Upper lobe of right lung (tissue), 1 donor: Measurements from ENCODE around the gene IFT172. TPM values are rescaled to one million over a fixed set of nuclear protein-coding genes. Genes with fewer than 3 reads are reported as not detected.

Experiments used
- ATAC-seq: fragments of 200-7000 bp; cut with Tn5 transposase; one replicate; pipeline ENCODE4 v1.9.1; 2020; ENCODE audit warnings: mild to moderate bottlenecking, moderate library complexity
- DNase-seq: peaks from one replicate; pipeline ENCODE4 v3.0.0-alpha.2; 2020
- H3K27ac ChIP-seq: fragments of 200-600 bp; one replicate; pipeline ENCODE4 v1.8.0; 2022
- H3K27me3 ChIP-seq: fragments of 200-600 bp; one replicate; pipeline ENCODE4 v1.8.0; 2022; ENCODE audit warnings: mild to moderate bottlenecking
- H3K36me3 ChIP-seq: fragments of 200-600 bp; one replicate; pipeline ENCODE4 v1.8.0; 2022
- H3K4me1 ChIP-seq: fragments of 200-600 bp; one replicate; pipeline ENCODE4 v1.8.0; 2022
- H3K4me3 ChIP-seq: fragments of 200-600 bp; one replicate; pipeline ENCODE4 v1.8.0; 2022; ENCODE audit warnings: mild to moderate bottlenecking
- H3K9me3 ChIP-seq: fragments of 200-600 bp; one replicate; pipeline ENCODE4 v1.8.0; 2022
- CTCF ChIP-seq: fragments of 200-600 bp; IDR thresholded peaks from one replicate; pipeline ENCODE4 v1.8.0; 2022; ENCODE audit warnings: antibody characterized with exemption
- intact Hi-C: fragments of 100-400 bp; cut with DNase I; formaldehyde crosslinking; loops from one replicate; pipeline ENCODE4 v1.11.0; 2022
- total RNA-seq: library from RNA; stranded (reverse); fragmentation: NEBNext Ultra II Directional; extraction: Animal tissue kit (Norgen Biotek cat#: 25700); gene quantifications from one replicate; pipeline ENCODE4 v1.2.1, GENCODE V29; 2021
- donor health status: DM: no; HTN: yes; CAD: no; lungs with severe emphysema.

The IFT172 gene
- total RNA-seq, 1 donor from 2014 or later: 19.2 TPM

GRCh38 chr2:27421660-27422250, 67.8 kb downstream of the IFT172 start:
- no peak for ATAC-seq
- no peak for DNase-seq
- H3K4me1 ChIP-seq: no peaks in the 10 kb centered on the region
- intact Hi-C loops: no loop called here
- H3K27me3 ChIP-seq: no peaks in the 10 kb centered on the region
- H3K27ac ChIP-seq: no peak overlapping the region
- no peaks in the 10 kb centered on the region for H3K36me3 ChIP-seq
- H3K4me3 ChIP-seq: no peak overlapping the region
- TF ChIP-seq CTCF: no peak
- H3K9me3 ChIP-seq: no peaks in the 10 kb centered on the region

DNA sequence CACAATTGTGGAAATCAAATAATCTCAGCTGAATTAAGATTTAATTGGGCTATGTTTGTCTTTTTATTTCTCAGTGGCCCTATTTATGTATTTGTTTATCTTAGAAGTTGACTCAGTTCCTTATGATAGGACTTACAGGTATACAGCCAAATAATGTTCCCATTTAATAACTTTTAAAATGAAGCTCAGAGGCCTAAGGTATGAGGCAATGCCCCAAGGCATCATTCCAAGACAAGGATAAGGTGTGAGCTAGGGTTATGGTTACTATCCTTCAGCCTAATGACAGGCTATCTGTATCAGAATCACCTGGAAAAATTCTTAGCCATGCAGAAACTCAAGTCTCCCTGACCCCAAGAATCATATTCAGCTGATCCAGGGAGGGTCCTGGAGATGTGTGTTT, 68.5 kb downstream of the IFT172 start:
- Histone ChIP-seq H3K27me3 (no peaks in the 10 kb centered on the region), H3K4me3 (no peak overlapping the region), H3K36me3 (no peaks in the 10 kb centered on the region), H3K27ac (no peak overlapping the region), H3K9me3 (no peaks in the 10 kb centered on the region), H3K4me1 (no peaks in the 10 kb centered on the region)
- DNase-seq (no peak), ATAC-seq (no peak)
- intact Hi-C loops: no loop called here
- TF ChIP-seq CTCF: no peak

DNA sequence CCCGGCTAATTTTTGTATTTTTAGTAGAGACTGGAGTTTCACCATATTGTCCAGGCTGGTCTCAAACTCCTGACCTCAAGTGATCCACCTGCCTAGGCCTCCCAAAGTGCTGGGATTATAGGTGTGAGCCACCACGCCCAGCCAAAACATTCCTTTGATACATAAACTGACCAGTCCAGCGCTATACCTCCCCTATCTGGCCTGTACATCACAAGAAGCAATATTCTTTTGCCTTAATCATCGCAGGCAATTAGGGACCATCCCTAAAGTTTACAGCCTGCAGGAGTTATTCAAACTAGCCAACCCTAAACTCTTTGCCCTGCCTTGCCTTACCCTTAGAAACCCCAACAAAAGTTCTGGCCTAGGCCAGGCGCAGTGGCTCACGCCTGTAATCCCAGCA, 73.4 kb downstream of the IFT172 start:
- Histone ChIP-seq H3K36me3 (no peaks in the 10 kb centered on the region), H3K4me1 (no peaks in the 10 kb centered on the region), H3K27me3 (no peaks in the 10 kb centered on the region), H3K4me3 (no peak overlapping the region), H3K9me3 (no peaks in the 10 kb centered on the region), H3K27ac (no peak overlapping the region)
- intact Hi-C loops: no loop called here
- no peak for TF ChIP-seq CTCF
- no peak for DNase-seq
- no peak for ATAC-seq

- H3K27ac ChIP-seq: no peak overlapping the region
- ATAC-seq: no peak
Measured at GRCh38 chr2:27412419-27413152, 77.0 kb downstream of the IFT172 start.

DNA sequence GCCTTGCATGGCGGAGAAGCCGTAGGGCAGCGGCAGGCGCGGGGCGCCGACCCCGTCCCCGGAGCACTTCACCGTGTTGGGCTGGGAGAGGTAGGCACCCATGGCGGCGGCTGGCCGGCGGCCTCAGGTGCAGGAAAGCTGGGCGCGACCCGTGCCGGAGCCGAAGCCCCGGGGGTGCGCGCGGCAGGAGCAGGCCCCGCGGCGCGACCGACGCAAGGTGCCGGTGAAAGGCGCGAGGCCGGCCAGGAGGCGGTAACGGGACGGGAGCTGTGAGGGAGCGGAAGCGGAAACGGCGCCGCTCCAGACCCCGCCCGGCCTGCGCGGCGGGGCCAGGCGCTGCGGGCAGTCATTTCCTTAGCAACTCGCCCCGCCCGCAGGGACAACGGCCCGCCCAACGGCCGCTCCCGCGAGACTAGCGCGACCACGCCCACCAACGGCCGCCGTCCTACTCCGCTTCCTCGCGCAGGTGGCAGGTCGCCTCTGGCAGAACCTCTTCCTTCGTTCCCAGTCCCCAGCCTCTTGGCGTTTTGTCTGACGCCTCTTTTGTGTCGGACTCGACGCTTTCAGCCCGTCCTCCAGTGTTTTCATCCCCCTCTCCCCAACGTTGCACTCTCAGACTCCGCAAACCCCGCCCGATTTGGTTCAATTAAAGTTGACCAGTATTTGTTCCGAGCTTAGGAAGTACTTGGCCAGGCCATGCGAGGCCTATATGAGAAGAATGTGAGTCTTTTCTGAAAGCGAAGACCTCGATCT, 80.0 kb downstream of the IFT172 start, which contains the start of gene PPM1G:
TSS of gene PPM1G (minus strand) at position 271 of the 753 bp plus-strand sequence. CDS start at position 102, 169 bp downstream.
- Histone ChIP-seq H3K27ac (peak within 1 kb of the TSS; percentile 90), H3K4me1 (peaks cover 20% of the 10 kb centered on the region), H3K4me3 (peak within 1 kb of the TSS; percentile 100), H3K9me3 (no peaks in the 10 kb centered on the region), H3K36me3 (no peaks in the 10 kb centered on the region), H3K27me3 (no peaks in the 10 kb centered on the region)
- no peak for TF ChIP-seq CTCF
- DNase-seq (peak; percentile 99), ATAC-seq (peak; percentile 100)
- intact Hi-C loops: no loop called here

More at GRCh38 chr2:27412419-27413152, 77.0 kb downstream of the IFT172 start:
- Histone ChIP-seq H3K36me3 (no peaks in the 10 kb centered on the region), H3K9me3 (no peaks in the 10 kb centered on the region), H3K27me3 (no peaks in the 10 kb centered on the region), H3K4me3 (no peak overlapping the region), H3K4me1 (peaks cover 16% of the 10 kb centered on the region)
- no peak for TF ChIP-seq CTCF
- no peak for DNase-seq
- intact Hi-C loops: no loop called here
